GM21529 (cell line): ENCODE data around the gene SFI1.
"Not testable (repeated sequence)": the region's sequence is repeated elsewhere in the genome, so short reads cannot be mapped to it uniquely, and the experiment has no call there.

Experiments
- ATAC-seq: cut with Tn5 transposase; IDR thresholded peaks from one replicate; pipeline ENCODE4 v1.9.1; 2021; ENCODE audit not compliant: unreplicated experiment

The SFI1 gene

DNA sequence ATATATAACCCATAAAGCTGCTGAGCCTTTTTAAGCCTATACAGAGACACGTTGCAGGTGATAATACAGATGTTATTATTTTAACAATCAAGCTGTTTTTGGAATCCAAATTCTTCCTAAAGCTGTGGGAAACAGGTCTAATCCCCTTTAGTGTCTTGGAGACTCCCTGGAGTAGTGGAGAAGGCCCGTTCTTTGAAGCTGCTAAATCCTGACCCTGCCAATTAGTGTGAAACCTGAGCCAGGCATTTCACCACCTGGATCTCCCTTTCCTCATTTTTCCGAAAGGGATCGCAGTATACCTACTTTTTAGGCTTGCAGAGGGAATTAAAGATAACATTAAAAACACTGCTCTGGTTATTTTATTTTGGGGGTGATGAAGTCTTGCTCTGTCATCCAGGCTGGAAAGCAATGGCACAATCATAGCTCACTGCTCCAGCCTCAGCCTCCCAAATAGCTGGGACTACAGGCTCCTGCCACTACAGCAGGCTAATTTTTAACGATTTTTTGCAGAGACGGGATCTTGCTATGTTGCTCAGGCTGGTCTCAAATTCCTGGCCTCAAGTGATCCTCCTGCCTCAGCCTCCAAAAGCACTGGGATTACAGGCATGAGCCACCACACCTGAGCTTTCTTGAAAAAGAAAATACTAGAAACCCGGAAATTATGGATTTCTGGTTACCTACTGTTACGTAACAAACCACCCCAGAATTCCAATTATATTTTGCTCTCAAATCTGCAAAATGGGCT lies 4.9 kb upstream of the SFI1 start:
- no peak for ATAC-seq

DNA sequence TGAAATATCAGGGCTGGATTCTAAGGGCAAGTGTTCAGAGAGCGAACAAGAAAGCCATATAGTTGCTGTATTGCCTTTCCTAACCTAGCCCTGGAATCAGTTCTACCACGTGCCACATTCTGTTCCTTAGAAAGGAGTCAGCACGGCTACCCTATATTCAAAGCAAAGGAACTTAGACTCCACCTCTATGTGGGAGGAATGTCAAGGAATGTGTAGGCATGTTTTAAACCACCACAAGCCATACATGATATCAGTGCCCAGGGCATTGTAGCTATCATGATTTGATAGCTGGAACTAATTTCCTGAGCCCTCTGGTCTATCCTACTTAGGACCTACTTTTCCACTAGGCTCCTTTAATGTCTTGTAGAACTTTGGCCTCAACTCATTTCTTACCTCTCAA lies 4.2 kb upstream of the SFI1 start:
- no peak for ATAC-seq

DNA sequence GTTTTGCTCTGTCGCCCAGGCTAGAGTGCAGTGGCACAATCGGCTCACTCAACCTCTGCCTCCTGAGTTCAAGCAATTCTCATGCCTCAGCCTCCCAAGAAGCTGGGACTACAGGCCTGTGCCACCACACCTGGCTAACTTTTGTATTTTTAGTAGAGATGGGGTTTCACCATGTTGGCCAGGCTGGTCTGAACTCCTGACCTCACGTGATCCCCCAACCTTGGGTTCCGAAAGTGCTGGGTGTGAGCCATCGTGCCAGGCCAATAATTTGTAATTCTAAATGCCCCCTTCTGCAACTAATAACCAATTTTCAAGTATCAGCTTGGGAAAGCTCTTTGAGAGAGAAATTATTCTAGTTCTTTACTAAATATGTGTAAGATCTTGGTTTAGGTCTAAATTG lies 3.0 kb upstream of the SFI1 start:
- not testable (repeated sequence) for ATAC-seq

DNA sequence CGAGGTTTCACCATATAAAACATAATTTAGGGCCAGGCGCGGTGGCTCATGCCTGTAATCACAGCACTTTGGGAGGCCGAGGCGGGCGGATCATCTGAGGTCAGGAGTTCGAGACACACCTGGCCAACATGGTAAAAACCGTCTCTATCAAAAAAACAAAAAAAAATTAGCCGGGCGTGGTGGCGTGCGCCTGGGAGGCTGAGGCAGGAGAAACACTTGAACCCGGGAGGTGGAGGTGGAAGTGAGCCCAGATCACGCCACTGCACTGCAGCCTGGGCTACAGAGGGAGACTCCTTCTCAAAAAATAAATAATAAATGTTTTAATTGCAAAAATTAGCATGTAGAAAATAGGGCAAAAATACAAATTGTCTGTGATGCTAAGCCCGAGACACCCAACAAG lies 993 bp upstream of the SFI1 start:
- ATAC-seq = no peak

DNA sequence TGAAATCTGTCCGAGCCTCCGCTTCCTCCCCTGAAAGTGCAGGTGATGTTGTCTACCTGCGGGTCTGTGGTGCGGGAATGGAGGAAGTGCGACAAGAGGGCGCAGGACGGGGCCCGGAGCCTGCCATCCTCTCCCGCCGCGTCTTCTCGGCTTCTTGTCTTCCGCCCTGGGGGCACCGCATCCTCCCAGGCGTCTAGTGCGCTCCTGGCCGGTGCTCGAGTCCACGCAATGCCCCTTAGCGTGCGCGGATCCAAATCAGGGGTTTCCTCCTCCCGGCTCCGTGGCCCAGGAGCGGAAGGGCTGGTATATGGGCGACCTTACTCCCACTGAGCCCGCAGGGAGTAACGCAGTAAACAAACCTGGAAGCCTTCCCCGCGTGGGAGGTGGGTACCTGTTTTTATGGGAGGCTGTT lies 405 bp downstream of the SFI1 start:
- peak; percentile 7 for ATAC-seq

DNA sequence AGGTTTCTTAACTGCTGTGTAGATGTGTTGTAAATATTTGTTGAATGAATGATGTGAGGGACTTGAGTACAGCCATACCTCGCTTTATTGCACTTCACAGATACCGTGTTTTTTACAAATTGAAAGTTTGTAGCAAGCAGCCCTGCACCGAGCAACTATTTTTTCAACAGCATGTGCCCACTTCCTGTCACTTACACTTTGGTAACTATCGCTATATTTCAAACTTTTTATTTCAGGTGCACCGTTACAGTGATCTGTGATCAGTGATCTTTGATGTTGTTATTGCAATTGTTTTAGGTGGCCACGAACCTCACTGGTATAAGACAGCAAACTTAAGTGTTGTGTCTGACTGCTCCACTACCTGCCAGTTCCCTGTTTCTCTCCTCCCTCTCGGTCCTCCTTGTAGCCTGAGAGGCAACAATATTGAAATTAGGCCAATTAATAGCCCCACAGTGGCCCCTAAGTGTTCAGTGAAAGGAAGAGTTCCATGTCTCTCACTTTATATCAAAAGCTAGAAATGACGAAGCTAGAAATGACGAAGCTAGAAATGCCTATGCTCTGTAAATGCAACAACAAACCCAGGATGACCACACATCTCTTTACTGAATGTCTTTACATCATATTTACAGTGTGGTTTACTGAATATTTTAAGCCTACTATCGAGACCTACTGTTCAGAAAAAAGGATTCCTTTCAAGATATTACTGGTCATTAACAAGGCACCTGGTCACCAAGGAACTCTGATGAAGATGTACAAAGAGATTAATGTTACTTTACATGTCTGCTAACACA lies 1.0 kb downstream of the SFI1 start:
- no peak for ATAC-seq

DNA sequence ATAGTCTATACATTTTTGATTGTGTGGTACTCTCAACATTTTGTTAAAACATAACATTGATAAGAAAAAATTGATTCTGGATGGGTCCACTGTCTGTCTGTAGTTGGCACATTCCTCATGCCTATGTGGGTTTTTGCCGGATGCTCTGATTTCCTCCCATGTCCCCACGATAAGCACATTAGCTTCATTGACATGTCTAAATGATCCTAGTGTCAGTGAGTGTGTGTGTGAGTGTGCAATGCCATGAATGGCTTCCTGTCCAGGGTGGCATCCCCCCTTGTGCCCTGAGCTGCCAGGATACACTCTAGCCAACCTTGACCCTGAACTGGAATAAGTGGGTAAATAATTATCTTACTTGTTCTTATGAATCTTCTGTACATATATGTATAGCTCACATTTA lies 5.4 kb downstream of the SFI1 start:
- ATAC-seq = no peak

DNA sequence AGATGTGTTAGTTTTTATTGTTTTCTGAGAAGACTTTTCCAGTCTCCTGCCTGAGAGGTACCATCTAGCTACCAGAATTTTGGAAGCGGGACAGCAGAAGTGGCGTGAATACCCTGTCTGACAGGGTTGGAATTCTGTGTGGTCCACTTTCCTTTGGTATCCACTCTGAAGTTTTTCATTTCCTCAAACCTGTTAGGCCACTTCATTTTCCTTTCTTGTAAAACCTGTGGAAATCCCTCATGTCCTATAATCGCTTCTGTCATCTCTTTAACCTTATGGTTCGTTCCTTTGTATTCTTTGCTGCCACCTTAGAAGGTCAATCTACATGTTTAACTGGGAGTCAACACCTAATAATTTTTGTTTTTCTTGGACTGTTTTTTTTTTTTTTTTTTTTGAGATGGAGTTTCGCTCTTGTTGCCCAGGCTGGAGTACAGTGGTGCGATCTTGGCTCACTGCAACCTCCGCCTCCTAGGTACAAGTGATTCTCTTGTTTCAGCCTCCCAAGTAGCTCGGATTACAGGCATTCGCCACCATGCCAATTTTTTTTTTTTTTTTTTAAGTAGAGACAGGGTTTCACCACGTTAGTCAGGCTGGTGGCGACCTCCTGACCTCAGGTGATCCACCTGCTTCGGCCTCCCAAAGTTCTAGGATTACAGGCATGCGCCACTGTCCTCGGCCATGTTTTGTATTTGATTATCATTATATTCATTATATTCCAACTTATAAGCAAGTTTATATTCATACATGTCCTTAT lies 7.1 kb downstream of the SFI1 start:
- ATAC-seq = no peak

DNA sequence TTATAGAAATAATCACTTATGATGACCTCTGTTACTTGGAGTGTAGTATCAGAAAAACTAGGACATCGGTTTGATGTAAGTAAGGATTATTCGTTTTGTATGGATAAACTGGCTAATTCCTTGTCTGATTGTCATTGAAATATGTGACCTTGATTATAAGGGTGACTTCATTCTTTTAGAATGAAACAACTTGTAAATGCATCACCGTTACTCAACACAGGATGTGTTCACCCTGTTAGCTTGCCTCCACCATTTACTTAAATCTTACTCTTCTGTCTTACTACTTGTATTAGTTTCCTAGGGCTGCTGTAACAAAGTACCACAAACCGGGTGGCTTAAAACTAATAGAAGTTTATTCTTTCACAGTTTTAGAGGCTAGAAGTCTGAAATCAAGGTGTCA lies 7.9 kb downstream of the SFI1 start:
- ATAC-seq = no peak

DNA sequence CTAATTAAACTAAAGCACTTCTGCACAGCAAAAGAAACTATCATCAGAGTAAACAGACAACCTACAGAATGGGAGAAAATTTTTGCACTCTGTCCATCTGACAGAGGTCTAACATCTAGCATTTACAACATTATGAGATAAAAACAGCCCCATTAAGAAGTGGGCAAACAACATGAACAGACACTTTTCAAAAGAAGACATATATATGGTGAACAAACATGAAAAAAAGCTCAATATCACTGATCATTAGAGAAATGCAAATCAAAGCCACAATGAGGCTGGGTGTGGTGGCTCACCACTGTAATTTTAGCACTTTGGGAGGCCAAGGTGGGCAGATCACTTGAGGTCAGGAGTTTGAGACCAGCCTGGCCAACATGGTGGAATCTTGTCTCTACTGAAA lies 11.2 kb downstream of the SFI1 start:
- ATAC-seq = not testable (repeated sequence)

DNA sequence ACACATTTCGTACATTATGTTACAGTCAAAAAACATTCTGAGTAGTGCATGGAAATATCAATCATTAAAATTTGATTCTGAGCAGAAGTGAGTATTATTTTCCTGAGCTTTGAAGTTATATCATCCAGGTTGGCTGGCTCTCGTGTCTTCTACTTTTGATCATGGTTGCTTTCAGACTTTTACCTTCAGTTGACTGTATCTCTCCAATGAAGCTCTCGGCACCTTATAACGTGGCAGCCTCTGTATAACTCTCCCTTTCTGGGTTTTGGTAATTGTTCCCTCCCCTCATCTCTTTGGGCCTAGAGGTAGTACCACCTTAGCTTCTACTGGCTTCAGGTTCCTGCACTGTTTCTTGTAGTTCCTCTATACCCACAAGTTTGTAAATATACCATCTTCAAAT lies 12.2 kb downstream of the SFI1 start:
- no peak for ATAC-seq

DNA sequence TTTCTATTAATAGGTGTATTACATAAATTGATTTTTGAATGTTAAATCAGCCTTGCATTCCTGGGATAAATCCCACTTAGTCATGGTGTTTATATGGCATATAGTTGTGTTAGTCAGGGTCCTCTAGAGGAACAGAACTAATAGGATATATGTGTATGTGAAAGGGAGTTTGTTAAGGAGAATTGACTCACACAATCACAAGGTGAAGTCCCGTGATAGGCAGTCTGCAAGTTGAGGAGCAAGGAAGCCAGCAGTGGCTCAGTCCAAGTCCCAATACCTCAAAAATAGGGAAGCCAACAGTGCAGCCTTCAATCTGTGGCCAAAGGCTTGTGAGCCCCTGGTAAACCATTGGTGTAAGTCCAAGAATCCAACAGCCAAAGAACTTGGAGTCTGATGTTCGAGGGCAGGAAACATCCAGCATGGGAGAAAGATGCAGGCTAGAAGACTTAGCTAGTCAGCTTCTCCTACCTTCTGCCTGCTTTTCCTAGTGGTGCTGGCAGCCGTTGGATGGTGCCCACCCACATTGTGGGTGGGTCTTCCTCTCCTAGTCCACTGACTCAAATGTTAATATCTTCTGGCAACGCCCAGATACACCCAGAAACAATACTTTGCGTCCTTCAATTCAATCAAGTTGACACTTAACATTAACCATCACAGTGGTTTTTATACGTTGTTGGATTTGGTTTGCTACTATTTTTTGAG lies 12.9 kb downstream of the SFI1 start:
- no peak for ATAC-seq

DNA sequence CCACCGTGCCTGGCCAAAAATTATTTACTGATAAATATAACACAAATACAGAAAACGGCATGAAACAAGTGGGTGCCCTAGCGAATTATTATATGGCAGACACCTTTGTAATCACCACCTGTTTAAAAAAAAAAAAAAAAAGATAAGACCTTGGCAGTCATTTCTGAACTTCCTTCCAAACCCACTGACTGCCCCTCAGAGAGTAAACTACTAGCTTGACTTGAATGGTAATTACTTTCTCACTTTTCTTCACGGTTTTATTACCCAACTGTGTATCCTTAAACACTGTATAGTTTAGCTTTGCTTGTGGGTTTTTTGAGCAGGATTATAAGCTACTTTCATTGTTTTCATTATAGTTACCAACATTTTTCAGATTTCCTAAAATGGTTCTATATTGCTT lies 23.7 kb downstream of the SFI1 start:
- ATAC-seq = no peak

DNA sequence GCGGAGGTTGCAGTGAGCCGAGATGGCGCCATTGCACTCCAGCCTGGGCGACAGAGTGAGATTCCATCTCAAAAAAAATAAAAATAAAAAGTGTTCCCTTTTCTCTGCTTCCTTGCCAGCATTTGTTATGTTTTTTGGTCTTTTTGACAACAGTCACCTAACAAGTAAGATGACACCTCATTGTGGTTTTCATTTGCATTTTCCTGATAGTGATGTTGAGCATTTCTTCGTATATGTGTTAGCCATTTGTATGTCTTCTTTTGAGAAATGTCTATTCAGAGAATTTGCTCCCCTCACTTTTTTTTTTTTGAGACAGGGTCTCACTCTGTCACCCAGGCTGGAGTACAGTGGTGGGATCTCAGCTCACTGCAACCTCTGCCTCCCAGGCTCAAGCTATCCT lies 27.8 kb downstream of the SFI1 start:
- not testable (repeated sequence) for ATAC-seq

DNA sequence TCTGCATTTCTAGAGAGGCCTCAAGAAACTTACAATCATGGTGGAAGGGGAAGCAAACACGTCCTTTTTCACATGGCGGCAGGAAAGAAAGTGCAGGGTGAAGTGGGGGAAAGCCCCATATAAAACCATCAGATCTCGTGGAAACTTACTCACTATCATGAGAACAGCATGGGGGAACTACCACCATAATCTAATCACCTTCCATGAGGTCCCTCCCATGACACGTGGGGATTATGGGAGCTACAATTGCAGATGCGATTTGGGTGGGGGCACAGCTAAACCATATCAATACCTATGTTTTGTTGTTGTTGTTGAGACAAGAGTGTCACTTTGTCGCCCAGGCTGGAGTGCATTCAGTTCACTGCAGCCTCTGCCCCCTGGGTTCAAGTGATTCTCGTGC lies 29.9 kb downstream of the SFI1 start:
- no peak for ATAC-seq

DNA sequence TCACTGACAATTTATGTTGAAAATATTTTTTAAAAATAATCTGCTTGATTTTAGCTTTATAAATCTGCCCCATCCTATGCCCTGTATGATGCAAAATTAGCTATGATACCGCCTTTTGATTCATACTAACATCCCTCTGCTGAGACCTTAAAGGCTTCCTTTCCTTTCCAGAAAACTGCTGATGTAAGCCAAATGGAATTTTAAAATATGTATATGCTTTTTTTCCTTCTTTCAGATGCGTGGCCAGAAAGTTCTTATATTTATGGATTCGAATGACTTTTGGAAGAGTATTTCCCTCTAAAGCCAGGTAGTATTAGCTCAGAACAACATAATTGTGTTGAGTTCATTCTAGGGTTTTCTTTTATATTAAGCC lies 34.5 kb downstream of the SFI1 start:
- ATAC-seq = no peak

DNA sequence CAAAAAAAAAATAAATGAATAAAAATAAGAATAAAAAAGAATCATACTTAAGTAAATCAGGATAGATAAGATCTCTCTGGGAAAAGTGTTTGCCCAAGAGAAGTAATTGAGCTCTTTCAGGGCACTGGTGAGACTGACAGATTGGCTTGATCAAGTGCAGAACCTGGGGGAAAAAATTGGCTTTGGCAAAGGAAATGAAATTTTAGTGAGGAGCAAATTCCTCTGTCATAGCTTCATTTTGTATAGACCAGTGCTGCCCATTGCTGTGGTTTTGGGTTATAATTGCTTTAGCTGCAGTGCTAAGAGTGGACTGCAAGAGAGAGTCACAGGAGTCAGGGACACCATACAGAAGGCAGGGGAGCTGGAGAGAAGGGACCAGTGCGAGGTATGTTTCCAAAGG lies 35.7 kb downstream of the SFI1 start:
- ATAC-seq = no peak

DNA sequence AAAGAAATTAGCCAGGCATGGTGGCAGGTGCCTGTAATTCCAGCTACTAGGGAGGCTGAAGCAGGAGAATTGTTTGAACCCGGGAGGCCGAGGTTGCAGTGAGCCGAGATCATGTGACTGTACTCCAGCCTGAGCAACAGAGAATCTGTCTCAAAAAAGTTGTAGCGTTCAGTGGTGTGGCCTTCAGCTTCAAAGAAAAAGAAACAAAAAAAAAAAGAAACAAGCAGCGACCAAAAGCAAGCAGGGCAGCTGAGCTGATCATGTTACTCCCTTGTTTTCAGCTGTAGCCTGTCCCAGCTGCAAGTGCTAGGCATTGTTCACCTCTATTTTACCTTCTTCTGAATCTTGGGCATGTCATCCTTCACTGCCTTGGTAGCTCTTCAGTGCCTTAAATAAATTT lies 37.0 kb downstream of the SFI1 start:
- ATAC-seq = no peak

DNA sequence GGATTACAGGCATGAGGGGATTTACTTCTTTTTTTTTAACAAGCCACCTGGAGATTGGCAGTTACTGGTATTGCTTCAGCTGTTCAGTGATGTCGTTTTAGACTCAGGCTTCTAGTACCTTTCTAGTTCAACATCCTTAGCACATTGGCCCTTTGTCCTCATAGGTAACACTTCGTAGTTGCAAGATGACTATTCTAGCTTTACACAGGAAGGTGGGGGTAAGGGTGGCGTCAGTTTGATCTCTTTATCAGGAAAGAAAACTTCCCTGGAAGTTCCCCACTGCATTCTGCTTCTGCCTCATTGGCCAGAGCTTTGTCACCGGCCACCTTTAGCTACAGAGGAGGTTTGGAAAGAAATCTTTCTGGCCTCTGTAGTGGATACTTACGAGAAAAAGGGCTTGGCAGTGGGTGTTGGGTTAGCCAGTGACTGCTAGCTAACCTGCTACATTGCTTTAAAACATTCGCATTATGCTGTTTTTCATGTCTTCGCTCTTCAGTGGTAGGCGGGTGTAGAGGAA lies 40.7 kb downstream of the SFI1 start:
- peak; percentile 63 for ATAC-seq

DNA sequence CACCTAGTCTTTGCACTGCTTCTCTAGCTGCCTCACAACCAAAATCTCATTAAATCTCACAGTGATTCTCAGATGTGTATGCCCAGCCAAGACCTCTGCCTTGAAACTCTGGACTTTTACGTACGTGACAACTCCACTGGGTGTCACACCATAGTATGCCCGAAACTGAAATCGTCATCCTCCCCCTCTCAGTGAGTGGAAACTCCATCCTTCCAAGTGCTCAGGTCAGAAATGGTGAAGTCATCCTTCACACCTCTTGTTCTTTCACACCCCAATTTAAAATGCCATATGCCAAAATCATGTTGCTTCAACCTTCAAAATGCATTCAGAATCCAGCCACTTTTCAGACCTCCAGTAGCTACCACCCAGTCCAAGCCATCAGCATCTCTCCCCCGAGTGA lies 42.5 kb downstream of the SFI1 start:
- ATAC-seq = no peak

DNA sequence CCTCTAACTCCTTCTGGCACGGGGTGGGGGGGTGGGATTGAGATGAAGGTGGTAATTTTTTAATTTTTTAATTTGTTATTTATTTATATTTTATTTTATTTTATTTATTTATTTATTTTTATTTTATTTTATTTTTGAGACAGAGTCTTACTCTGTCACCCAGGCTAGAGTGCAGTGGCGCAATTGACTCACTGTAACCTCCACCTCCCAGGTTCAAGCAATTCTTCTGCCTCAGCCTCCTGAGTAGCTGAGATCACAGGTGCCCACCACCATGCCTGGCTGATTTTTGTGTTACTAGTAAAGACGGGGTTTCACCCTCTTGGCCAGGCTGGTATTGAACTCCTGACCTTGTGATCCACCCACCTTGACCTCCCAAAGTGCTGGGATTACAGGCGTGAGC lies 43.8 kb downstream of the SFI1 start:
- not testable (repeated sequence) for ATAC-seq
